Hepatocyte (in vitro differentiated cells): ENCODE results near the gene APOBEC3F.
"Not testable (repeated sequence)": the region's sequence is repeated elsewhere in the genome, so short reads cannot be mapped to it uniquely, and the experiment has no call there.

Experiments
- CTCF ChIP-seq: fragments of 200-600 bp; sonication (generic); IDR thresholded peaks from 2 replicates; pipeline ENCODE4 v1.5.1; 2016; ENCODE audit warnings: antibody characterized with exemption, mild to moderate bottlenecking; ENCODE audit not compliant: poor library complexity
- EZH2 ChIP-seq: fragments of 200-600 bp; sonication (generic); IDR thresholded peaks from 2 replicates; pipeline ENCODE4 v1.6.1; 2016; ENCODE audit warnings: antibody characterized with exemption, mild to moderate bottlenecking, borderline replicate concordance
- EZH2phosphoT487 ChIP-seq: fragments of 200-600 bp; sonication (generic); IDR thresholded peaks from one replicate; pipeline ENCODE4 v1.6.1; 2018; ENCODE audit warnings: antibody characterized with exemption, mild to moderate bottlenecking, low read depth, moderate library complexity; ENCODE audit not compliant: unreplicated experiment, severe bottlenecking

- not testable (repeated sequence) for TF ChIP-seq CTCF, EZH2phosphoT487, EZH2
Observed at GRCh38 chr22:39061951-39062350, 21.3 kb downstream of the APOBEC3F start.
